Vagina (tissue), 2 donors: ENCODE results near the gene FAM117B. TPM values are rescaled to one million over a fixed set of nuclear protein-coding genes. Genes with fewer than 3 reads are reported as not detected.
"Not testable (repeated sequence)": the region's sequence is repeated elsewhere in the genome, so short reads cannot be mapped to it uniquely, and the experiment has no call there.

Experiments used
- DNase-seq, 2 donors: peaks; one replicate each; pipeline ENCODE4 v3.0.0-alpha.2; 2017; ENCODE audit errors: extremely low spot score in 2 of 2
- H3K27ac ChIP-seq: fragments of 200-600 bp; sonication (generic); one replicate; pipeline ENCODE4 v1.5.1; 2019
- H3K27me3 ChIP-seq: fragments of 200-600 bp; sonication (generic); one replicate; pipeline ENCODE4 v1.5.1; 2019
- H3K36me3 ChIP-seq, 2 donors: fragments of 200-600 bp; sonication (generic); one replicate each; pipeline ENCODE4 v1.5.1; 2017 to 2019
- H3K4me1 ChIP-seq: fragments of 200-600 bp; sonication (generic); one replicate; pipeline ENCODE4 v1.5.1; 2019
- H3K4me3 ChIP-seq, 2 donors: fragments of 200-600 bp; sonication (generic); 1 replicate in 1 of 2; 2 replicates in 1 of 2; pipeline ENCODE4 v1.5.1; 2016 to 2019
- H3K9me3 ChIP-seq: fragments of 200-600 bp; sonication (generic); one replicate; pipeline ENCODE4 v1.5.1; 2019
- POLR2A ChIP-seq, 2 donors: fragments of 450-650 bp; IDR thresholded peaks; one replicate each; pipeline ENCODE4 v1.6.1; 2017; ENCODE audit warnings: antibody characterized with exemption in 2 of 2, mild to moderate bottlenecking in 2 of 2, moderate library complexity in 2 of 2
- POLR2AphosphoS5 ChIP-seq, 2 donors: sonication (generic); formaldehyde crosslinking; IDR thresholded peaks; one replicate each; pipeline ENCODE4 v1.9.0; 2017; ENCODE audit warnings: antibody characterized with exemption in 2 of 2, mild to moderate bottlenecking in 2 of 2, low read depth in 1 of 2; ENCODE audit not compliant: insufficient read depth in 1 of 2
- intact Hi-C: fragments of 100-400 bp; cut with DNase I; formaldehyde crosslinking; loops from one replicate; pipeline ENCODE4 v1.15.1; 2023
- total RNA-seq: library from RNA; depleted of rRNA; stranded (reverse); fragments of >200 nt; gene quantifications from one replicate; pipeline ENCODE4 v1.2.3, GENCODE V29; 2016
- TF ChIP-seq, protein P1 (sequence below), 3 experiments: fragments of 450-650 bp in 2 of 3; fragments of 200-600 bp in 1 of 3; sonication (generic) in 1 of 3; IDR thresholded peaks; one replicate each; pipeline ENCODE4 v1.5.1; 2017 to 2019; ENCODE audit warnings: antibody characterized with exemption in 3 of 3, mild to moderate bottlenecking in 2 of 3, moderate library complexity in 2 of 3

The FAM117B gene
- total RNA-seq, 1 donor from 2014 or later, result 13.5 TPM

DNA sequence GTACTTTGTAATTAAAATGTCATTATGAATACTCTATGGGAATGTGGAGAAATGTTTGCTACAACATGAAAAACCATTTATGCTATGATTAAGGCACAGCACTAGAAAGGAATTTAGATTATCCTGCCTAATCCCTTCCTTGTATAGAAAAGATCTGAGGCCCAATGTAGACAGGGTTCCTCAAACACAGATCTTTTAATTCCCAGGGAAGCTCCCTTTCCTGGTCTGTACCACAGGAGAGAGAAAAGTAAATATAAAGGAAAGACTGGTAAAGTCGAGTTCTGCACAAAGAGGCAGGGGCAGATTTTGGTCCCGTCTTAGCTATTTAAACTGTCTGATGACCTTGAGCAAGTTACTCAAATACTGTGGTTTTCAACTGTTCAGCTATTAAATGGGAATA, 152.1 kb downstream of the FAM117B start:
- no peak for DNase-seq
- TF ChIP-seq POLR2AphosphoS5 (IDR thresholded peaks at IDR 0.05; ENCODE audit: insufficient read depth in 1 of 2, low read depth in 1 of 2) (no peak), POLR2A (IDR thresholded peaks at IDR 0.05) (no peak)
- TF ChIP-seq, protein P1, sequence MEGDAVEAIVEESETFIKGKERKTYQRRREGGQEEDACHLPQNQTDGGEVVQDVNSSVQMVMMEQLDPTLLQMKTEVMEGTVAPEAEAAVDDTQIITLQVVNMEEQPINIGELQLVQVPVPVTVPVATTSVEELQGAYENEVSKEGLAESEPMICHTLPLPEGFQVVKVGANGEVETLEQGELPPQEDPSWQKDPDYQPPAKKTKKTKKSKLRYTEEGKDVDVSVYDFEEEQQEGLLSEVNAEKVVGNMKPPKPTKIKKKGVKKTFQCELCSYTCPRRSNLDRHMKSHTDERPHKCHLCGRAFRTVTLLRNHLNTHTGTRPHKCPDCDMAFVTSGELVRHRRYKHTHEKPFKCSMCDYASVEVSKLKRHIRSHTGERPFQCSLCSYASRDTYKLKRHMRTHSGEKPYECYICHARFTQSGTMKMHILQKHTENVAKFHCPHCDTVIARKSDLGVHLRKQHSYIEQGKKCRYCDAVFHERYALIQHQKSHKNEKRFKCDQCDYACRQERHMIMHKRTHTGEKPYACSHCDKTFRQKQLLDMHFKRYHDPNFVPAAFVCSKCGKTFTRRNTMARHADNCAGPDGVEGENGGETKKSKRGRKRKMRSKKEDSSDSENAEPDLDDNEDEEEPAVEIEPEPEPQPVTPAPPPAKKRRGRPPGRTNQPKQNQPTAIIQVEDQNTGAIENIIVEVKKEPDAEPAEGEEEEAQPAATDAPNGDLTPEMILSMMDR (IDR thresholded peaks at IDR 0.05), result no peak
- Histone ChIP-seq H3K4me1 (no peaks in the 10 kb centered on the region), H3K9me3 (no peaks in the 10 kb centered on the region), H3K36me3 (no peaks in the 10 kb centered on the region), H3K4me3 (no peak overlapping the region), H3K27ac (no peak overlapping the region), H3K27me3 (no peaks in the 10 kb centered on the region)
- intact Hi-C loops, result no loop called here

GRCh38 chr2:202790676-202791075, 155.9 kb downstream of the FAM117B start:
- no peak for DNase-seq
- intact Hi-C loops, result no loop called here
- no peak overlapping the region for H3K4me3 ChIP-seq
- no peak for TF ChIP-seq POLR2AphosphoS5 (IDR thresholded peaks at IDR 0.05; ENCODE audit: insufficient read depth in 1 of 2, low read depth in 1 of 2)
- no peak for TF ChIP-seq POLR2A (IDR thresholded peaks at IDR 0.05)
- TF ChIP-seq, protein P1 (IDR thresholded peaks at IDR 0.05), result no peak
- no peaks in the 10 kb centered on the region for H3K9me3 ChIP-seq
- H3K4me1 ChIP-seq, result no peaks in the 10 kb centered on the region
- no peaks in the 10 kb centered on the region for H3K27me3 ChIP-seq
- H3K27ac ChIP-seq, result no peak overlapping the region
- no peaks in the 10 kb centered on the region for H3K36me3 ChIP-seq

- Histone ChIP-seq H3K27ac (no peak overlapping the region), H3K27me3 (no peaks in the 10 kb centered on the region), H3K9me3 (no peaks in the 10 kb centered on the region), H3K4me1 (no peaks in the 10 kb centered on the region), H3K36me3 (no peaks in the 10 kb centered on the region), H3K4me3 (no peak overlapping the region)
- TF ChIP-seq, protein P1 (IDR thresholded peaks at IDR 0.05), result no peak
- no peak for TF ChIP-seq POLR2AphosphoS5 (IDR thresholded peaks at IDR 0.05; ENCODE audit: insufficient read depth in 1 of 2, low read depth in 1 of 2)
- TF ChIP-seq POLR2A (IDR thresholded peaks at IDR 0.05), result no peak
- no peak for DNase-seq
- intact Hi-C loops, result no loop called here
These were observed 163.2 kb downstream of the FAM117B start for GRCh38 chr2:202797944-202798343.

DNA sequence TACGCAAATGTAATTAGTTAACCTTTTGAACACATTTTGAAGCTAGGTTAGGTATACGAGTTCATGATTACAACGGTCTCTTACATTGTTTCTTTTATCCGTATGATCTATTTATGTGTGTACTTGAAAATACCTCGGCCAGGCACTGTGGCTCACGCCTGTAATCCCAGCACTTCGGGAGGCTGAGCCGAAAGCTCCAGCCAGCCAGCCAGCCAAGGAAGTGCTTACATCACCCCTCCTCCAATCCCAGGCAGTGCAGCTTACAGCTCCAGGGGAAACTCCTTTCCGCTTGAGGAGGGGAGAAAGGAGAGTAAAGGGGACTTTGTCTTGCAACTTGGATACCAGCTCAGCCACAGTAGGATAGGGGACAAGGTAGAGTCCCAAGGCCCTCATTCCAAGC, 171.1 kb downstream of the FAM117B start:
- intact Hi-C loops, H3K4me1 ChIP-seq, H3K9me3 ChIP-seq, H3K4me3 ChIP-seq, H3K36me3 ChIP-seq, DNase-seq, H3K27ac ChIP-seq, H3K27me3 ChIP-seq: not testable (repeated sequence)

DNA sequence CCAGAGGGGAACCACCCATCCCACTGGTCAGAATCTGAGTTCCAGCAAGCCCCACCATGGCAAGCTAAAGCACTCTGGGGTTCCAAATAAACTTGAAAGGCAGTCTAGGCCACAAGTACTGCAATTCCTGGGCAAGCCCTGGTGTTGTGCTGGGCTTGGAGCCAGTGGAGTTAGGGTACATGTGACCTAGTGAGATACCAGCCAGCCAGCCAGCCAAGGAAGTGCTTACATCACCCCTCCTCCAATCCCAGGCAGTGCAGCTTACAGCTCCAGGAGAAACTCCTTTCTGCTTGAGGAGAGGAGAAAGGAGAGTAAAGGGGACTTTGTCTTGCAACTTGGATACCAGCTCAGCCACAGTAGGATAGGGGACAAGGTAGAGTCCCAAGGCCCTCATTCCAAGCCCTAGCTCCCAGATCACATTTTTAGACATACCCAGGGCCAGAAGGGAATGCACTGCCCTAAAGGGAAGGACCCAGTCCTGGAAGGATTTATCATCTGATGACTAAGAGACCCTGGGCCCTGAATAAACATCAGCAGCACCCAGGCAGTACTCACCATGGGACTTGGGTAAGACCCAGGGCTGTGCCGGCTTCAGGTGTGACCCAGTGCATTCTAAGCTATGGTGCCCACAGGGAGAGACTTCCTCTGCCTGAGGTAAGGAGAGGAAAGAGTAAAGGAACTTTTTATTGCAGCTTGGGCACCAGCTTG, 172.8 kb downstream of the FAM117B start:
- H3K27me3 ChIP-seq, H3K4me1 ChIP-seq, H3K27ac ChIP-seq, H3K9me3 ChIP-seq, H3K4me3 ChIP-seq, DNase-seq, H3K36me3 ChIP-seq, intact Hi-C loops: not testable (repeated sequence)

- H3K27ac ChIP-seq, result no peak overlapping the region
- H3K4me1 ChIP-seq, result peaks cover 6% of the 10 kb centered on the region
- intact Hi-C loops, result no loop called here
- no peaks in the 10 kb centered on the region for H3K27me3 ChIP-seq
- no peaks in the 10 kb centered on the region for H3K9me3 ChIP-seq
- no peaks in the 10 kb centered on the region for H3K36me3 ChIP-seq
- no peak for DNase-seq
- TF ChIP-seq POLR2AphosphoS5 (IDR thresholded peaks at IDR 0.05; ENCODE audit: insufficient read depth in 1 of 2, low read depth in 1 of 2), result no peak
- TF ChIP-seq, protein P1 (IDR thresholded peaks at IDR 0.05), result no peak
- TF ChIP-seq POLR2A (IDR thresholded peaks at IDR 0.05), result no peak
- no peak overlapping the region for H3K4me3 ChIP-seq
These were observed 174.0 kb downstream of the FAM117B start for GRCh38 chr2:202808754-202809153.
